Erythroblast (primary cell): Measurements from ENCODE around the gene GCSH.

Source experiments
- GATA1 ChIP-seq: IDR thresholded peaks from 2 replicates; pipeline ENCODE4 v1.6.1; 2011; ENCODE audit warnings: low read depth, mild to moderate bottlenecking, control low read depth, low read length, moderate library complexity
- POLR2A ChIP-seq: IDR thresholded peaks from 2 replicates; pipeline ENCODE4 v1.6.1; 2011; ENCODE audit warnings: mild to moderate bottlenecking, low read length

DNA sequence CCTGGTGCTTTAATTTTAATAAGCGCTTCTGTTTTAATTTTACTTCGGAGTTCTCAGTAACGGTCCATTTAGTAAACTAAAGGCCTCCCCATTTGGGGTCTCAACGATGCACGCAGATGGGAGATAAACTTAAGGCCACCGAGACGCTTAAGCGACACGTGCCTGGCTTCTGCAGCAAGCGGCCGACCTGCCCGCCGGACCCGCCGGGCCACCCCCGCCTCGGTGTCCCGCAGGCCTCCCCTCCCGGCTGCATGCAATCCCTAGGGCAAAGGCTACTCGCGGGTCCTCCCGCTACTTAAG lies 592 bp downstream of the GCSH start:
- TF ChIP-seq POLR2A (no peak), GATA1 (no peak)
